Stimulated activated CD4-positive, alpha-beta T cell treated with anti-CD3 and anti-CD28 coated beads, Interleukin-4, amount 100 ng/mL, for 48 hours (primary cell): Measurements from ENCODE around the gene UBE2M.
"Not testable (repeated sequence)": the region's sequence is repeated elsewhere in the genome, so short reads cannot be mapped to it uniquely, and the experiment has no call there.

Source experiments
- DNase-seq, 2 donors: peaks; one replicate each; pipeline ENCODE4 v3.0.0-alpha.2; 2020; ENCODE audit warnings: low read depth in 2 of 2

The UBE2M gene

GRCh38 chr19:58513213-58513693 is 45.2 kb downstream of the UBE2M start:
- no peak for DNase-seq

DNA sequence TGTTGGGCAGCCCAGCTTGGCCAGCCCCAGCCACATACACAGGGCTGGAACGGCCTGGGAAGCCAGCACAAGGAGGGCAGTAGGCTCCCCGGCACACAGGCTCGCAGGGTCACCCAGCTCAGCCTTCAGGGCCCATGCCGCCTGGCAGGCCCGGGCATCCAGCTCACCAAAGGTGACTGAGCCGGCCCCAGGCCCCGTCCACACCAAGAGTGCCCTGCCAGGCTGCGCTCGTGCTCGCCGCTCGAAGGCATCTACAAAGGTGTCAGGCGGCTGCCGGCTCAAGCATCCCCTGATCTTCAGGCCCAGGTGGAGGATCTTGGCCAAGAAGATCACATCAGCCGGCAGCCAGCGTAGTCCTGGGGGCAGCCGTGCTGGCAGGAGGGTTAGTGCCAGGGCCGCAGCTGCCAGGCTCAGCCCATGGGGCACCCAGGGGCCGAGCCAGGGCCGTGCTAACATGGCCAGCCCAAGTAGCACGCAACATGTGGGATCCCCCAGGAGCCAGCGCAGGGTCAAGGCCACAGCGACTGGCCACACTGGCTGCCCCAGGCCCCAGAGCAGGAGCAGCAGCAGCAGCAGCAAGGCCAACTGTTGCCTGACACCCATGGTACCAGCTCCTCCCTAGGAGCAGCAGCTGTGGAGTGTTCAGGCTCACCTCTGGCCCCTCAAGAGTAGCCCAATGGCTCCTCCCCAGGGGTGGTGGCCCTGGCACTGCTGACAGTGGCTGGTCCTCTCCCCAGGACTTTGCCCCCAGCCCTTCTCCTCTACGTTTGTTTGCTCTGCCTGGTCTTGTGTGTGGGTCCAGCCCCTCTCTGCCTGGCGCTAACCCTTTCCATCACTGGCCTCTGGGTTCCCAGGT is 46.8 kb downstream of the UBE2M start, which contains the start of gene SLC27A5:
Gene SLC27A5 (minus strand): TSS at position 640 of the 856 bp plus-strand sequence. CDS start 37 bp downstream, at position 603.
- no peak for DNase-seq

GRCh38 chr19:58510084-58510862 is 48.1 kb downstream of the UBE2M start:
- DNase-seq = no peak

GRCh38 chr19:58509731-58510083 is 48.7 kb downstream of the UBE2M start:
- no peak for DNase-seq

GRCh38 chr19:58507602-58508223 is 50.7 kb downstream of the UBE2M start:
- DNase-seq = not testable (repeated sequence)
